ENCODE results near the gene PDSS2. TPM values are rescaled to one million over a fixed set of nuclear protein-coding genes. Genes with fewer than 3 reads are reported as not detected.
"Not testable (repeated sequence)": the region's sequence is repeated elsewhere in the genome, so short reads cannot be mapped to it uniquely, and the experiment has no call there.

The PDSS2 gene
- total RNA-seq, 4 donors from 2014 or later = 6.5 to 12.2 (median 9.0) TPM

- WGBS, 2 donors (ENCODE audit: low coverage in 1 of 2) = 44 to 48% methylated on average over 3 of the region's 3 CpGs
Observed at GRCh38 chr6:107173779-107174178, 285.6 kb downstream of the PDSS2 start.

GRCh38 chr6:107171513-107171912, 287.9 kb downstream of the PDSS2 start:
- no peaks in the 10 kb centered on the region for H3K27me3 ChIP-seq
- no peak for ATAC-seq
- H3K4me3 ChIP-seq = no peak overlapping the region
- H3K36me3 ChIP-seq = no peaks in the 10 kb centered on the region
- no peak for TF ChIP-seq CTCF (IDR thresholded peaks at IDR 0.05)
- no peak for TF ChIP-seq POLR2AphosphoS5 (IDR thresholded peaks at IDR 0.05)
- no peak for TF ChIP-seq EP300 (IDR thresholded peaks at IDR 0.05)
- TF ChIP-seq POLR2A (IDR thresholded peaks at IDR 0.05) = no peak
- H3K9me3 ChIP-seq = no peaks in the 10 kb centered on the region
- H3K27ac ChIP-seq = no peak overlapping the region
- WGBS, 2 donors (ENCODE audit: low coverage in 1 of 2) = 96 to 100% methylated on average over 1 to 5 of the region's 5 CpGs
- H3K4me1 ChIP-seq = no peaks in the 10 kb centered on the region

More at GRCh38 chr6:107173779-107174178, 285.6 kb downstream of the PDSS2 start:
- TF ChIP-seq POLR2A (IDR thresholded peaks at IDR 0.05) = no peak
- no peak for TF ChIP-seq POLR2AphosphoS5 (IDR thresholded peaks at IDR 0.05)
- TF ChIP-seq EP300 (IDR thresholded peaks at IDR 0.05) = no peak
- no peak for TF ChIP-seq CTCF (IDR thresholded peaks at IDR 0.05)
- H3K36me3 ChIP-seq = no peaks in the 10 kb centered on the region
- no peaks in the 10 kb centered on the region for H3K27me3 ChIP-seq
- H3K4me1 ChIP-seq = no peaks in the 10 kb centered on the region
- H3K4me3 ChIP-seq = no peak overlapping the region
- H3K27ac ChIP-seq = no peak overlapping the region
- no peak for ATAC-seq
- no peaks in the 10 kb centered on the region for H3K9me3 ChIP-seq

- not testable (repeated sequence) for H3K4me1 ChIP-seq, H3K4me3 ChIP-seq, H3K9me3 ChIP-seq, H3K27ac ChIP-seq, ATAC-seq, H3K27me3 ChIP-seq, H3K36me3 ChIP-seq
- 93% methylated on average over 3 of the region's 5 CpGs for WGBS, 2 donors (ENCODE audit: low coverage in 1 of 2)
Observed at GRCh38 chr6:107164299-107164698, 295.1 kb downstream of the PDSS2 start.

- no peak overlapping the region for H3K27ac ChIP-seq
- H3K27me3 ChIP-seq = no peaks in the 10 kb centered on the region
- no peaks in the 10 kb centered on the region for H3K9me3 ChIP-seq
- no peak overlapping the region for H3K4me3 ChIP-seq
- TF ChIP-seq POLR2AphosphoS5 (IDR thresholded peaks at IDR 0.05) (no peak), EP300 (IDR thresholded peaks at IDR 0.05) (no peak), POLR2A (IDR thresholded peaks at IDR 0.05) (no peak), CTCF (IDR thresholded peaks at IDR 0.05) (no peak)
- ATAC-seq = no peak
- peaks cover 0 to 6% (median 0%) of the 10 kb centered on the region in 3 donors for H3K4me1 ChIP-seq
- H3K36me3 ChIP-seq = no peaks in the 10 kb centered on the region
- 85 to 88% methylated on average over 3 of the region's 3 CpGs for WGBS, 2 donors (ENCODE audit: low coverage in 1 of 2)
Observed at GRCh38 chr6:107161521-107161920, 297.8 kb downstream of the PDSS2 start.

GRCh38 chr6:107156617-107157016, 302.7 kb downstream of the PDSS2 start:
- ATAC-seq = no peak
- WGBS, 2 donors (ENCODE audit: low coverage in 1 of 2) = 100% methylated on average over 1 of the region's 2 CpGs; no CpG with 5 or more reads in 1 of the 2 donors
- TF ChIP-seq EP300 (IDR thresholded peaks at IDR 0.05) (no peak), POLR2AphosphoS5 (IDR thresholded peaks at IDR 0.05) (no peak), CTCF (IDR thresholded peaks at IDR 0.05) (no peak), POLR2A (IDR thresholded peaks at IDR 0.05) (no peak)
- Histone ChIP-seq H3K36me3 (peaks cover 0 to 3% of the 10 kb centered on the region in 2 donors), H3K27me3 (no peaks in the 10 kb centered on the region), H3K9me3 (no peaks in the 10 kb centered on the region), H3K27ac (no peak overlapping the region), H3K4me1 (no peaks in the 10 kb centered on the region), H3K4me3 (no peak overlapping the region)

All from gastroesophageal sphincter (tissue), 4 donors.